ENCODE measurements around the gene TMPRSS3. TPM values are rescaled to one million over a fixed set of nuclear protein-coding genes. Genes with fewer than 3 reads are reported as not detected.

The TMPRSS3 gene
- polyA plus RNA-seq, 1 of the 3 experiments (the other 2 are of a cell fraction), result not detected

DNA sequence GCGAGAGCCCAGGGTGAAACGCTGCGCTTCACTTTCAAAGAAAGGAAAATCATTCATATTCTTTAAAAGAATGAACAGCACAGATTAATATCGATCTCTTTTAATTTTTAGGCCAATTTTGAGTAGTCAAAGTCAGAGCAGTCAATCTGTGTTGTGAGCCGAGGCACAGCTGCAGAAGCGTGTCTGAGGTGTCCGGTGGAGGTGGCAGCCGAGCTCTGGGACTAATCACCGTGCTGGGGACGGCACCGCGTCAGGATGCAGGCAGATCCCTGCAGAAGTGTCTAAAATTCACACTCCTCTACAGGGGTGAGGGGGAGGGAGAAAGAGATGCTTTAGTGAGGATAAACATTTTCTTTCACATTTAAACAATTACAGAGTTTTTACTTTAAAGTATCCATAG, 33.7 kb downstream of the TMPRSS3 start:
- H3F3A ChIP-seq (replicated peaks; ENCODE audit: insufficient read depth), result no peaks in the 10 kb centered on the region
- H3K9ac ChIP-seq, result no peak overlapping the region
- H3K9me2 ChIP-seq, result no peaks in the 10 kb centered on the region
- H4K20me1 ChIP-seq (ENCODE audit: insufficient read depth), result no peaks in the 10 kb centered on the region
- H3K36me3 ChIP-seq (replicated peaks in 1 of 2; ENCODE audit: control insufficient read depth in 1 of 2, insufficient read depth in 2 of 2, low read length in 1 of 2), result no peaks in the 10 kb centered on the region
- TF ChIP-seq, protein P1, sequence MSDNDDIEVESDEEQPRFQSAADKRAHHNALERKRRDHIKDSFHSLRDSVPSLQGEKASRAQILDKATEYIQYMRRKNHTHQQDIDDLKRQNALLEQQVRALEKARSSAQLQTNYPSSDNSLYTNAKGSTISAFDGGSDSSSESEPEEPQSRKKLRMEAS (IDR thresholded peaks at IDR 0.05; ENCODE audit: low read depth), result no peak
- TF ChIP-seq, protein P2, sequence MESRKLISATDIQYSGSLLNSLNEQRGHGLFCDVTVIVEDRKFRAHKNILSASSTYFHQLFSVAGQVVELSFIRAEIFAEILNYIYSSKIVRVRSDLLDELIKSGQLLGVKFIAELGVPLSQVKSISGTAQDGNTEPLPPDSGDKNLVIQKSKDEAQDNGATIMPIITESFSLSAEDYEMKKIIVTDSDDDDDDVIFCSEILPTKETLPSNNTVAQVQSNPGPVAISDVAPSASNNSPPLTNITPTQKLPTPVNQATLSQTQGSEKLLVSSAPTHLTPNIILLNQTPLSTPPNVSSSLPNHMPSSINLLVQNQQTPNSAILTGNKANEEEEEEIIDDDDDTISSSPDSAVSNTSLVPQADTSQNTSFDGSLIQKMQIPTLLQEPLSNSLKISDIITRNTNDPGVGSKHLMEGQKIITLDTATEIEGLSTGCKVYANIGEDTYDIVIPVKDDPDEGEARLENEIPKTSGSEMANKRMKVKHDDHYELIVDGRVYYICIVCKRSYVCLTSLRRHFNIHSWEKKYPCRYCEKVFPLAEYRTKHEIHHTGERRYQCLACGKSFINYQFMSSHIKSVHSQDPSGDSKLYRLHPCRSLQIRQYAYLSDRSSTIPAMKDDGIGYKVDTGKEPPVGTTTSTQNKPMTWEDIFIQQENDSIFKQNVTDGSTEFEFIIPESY (IDR thresholded peaks at IDR 0.05; ENCODE audit: borderline replicate concordance, low read depth), result no peak
- TF ChIP-seq, protein P3, sequence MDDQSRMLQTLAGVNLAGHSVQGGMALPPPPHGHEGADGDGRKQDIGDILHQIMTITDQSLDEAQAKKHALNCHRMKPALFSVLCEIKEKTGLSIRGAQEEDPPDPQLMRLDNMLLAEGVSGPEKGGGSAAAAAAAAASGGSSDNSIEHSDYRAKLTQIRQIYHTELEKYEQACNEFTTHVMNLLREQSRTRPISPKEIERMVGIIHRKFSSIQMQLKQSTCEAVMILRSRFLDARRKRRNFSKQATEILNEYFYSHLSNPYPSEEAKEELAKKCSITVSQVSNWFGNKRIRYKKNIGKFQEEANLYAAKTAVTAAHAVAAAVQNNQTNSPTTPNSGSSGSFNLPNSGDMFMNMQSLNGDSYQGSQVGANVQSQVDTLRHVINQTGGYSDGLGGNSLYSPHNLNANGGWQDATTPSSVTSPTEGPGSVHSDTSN (IDR thresholded peaks at IDR 0.05), result no peak
- no peak for TF ChIP-seq FOSL2 (IDR thresholded peaks at IDR 0.05; ENCODE audit: borderline replicate concordance, low read depth)
- TF ChIP-seq, protein P4, sequence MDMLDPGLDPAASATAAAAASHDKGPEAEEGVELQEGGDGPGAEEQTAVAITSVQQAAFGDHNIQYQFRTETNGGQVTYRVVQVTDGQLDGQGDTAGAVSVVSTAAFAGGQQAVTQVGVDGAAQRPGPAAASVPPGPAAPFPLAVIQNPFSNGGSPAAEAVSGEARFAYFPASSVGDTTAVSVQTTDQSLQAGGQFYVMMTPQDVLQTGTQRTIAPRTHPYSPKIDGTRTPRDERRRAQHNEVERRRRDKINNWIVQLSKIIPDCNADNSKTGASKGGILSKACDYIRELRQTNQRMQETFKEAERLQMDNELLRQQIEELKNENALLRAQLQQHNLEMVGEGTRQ (IDR thresholded peaks at IDR 0.05; ENCODE audit: borderline replicate concordance, low read depth, low read length), result no peak
- no peaks in the 10 kb centered on the region for H3K79me2 ChIP-seq (ENCODE audit: insufficient read depth)
- CTCF ChIA-PET, result interaction anchor here (2.2 kb wide), 1 partner anchor 52 kb away, joined by 6 read pairs; no protein-coding TSS in a partner anchor
- POLR2A ChIA-PET, result no interaction called here
- DNase-seq, result no peak
- no peaks in the 10 kb centered on the region for H3K27me3 ChIP-seq (ENCODE audit: insufficient read depth)
- H3K4me2 ChIP-seq, result no peak overlapping the region
- H3K4me1 ChIP-seq (ENCODE audit: control insufficient read depth in 1 of 2, insufficient read depth in 2 of 2, low read depth in 1 of 2, low read length in 1 of 2), result no peaks in the 10 kb centered on the region
- no peak overlapping the region for H3K4me3 ChIP-seq (ENCODE audit: low read depth in 2 of 2, low read length in 1 of 2)
- H2AFZ ChIP-seq (ENCODE audit: low read depth), result no peak overlapping the region
- WGBS (ENCODE audit: low lambda C conversion rate), result 15% methylated on average over 12 of the region's 12 CpGs
- no peak overlapping the region for H3K27ac ChIP-seq (ENCODE audit: low read depth in 2 of 2, low read length in 1 of 2)
- H3K9me3 ChIP-seq, result no peaks in the 10 kb centered on the region

DNA sequence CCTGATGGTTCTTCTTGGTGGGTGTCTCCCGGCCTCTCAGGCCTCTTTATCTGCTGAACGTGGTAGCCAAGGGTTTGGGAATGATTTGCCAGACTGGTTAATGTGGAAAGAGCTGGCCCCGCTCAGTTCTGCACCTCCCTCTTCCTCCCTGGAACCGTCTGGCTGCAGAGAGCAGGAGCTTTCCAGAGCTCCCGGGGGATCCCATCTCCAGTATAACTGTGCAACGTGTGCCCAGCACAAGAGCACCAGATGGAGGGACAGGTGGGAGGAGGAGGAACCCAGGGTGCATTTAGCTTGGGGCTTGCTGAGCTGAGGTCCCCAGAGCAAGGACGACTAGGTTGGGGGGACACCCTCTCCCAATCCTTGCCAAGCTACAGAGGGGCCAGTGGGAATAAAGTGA, 34.6 kb downstream of the TMPRSS3 start:
- Histone ChIP-seq H3F3A (replicated peaks; ENCODE audit: insufficient read depth) (no peaks in the 10 kb centered on the region), H3K79me2 (ENCODE audit: insufficient read depth) (no peaks in the 10 kb centered on the region), H3K27me3 (ENCODE audit: insufficient read depth) (no peaks in the 10 kb centered on the region), H3K9me3 (no peaks in the 10 kb centered on the region), H3K27ac (ENCODE audit: low read depth in 2 of 2, low read length in 1 of 2) (no peak overlapping the region), H3K4me1 (ENCODE audit: control insufficient read depth in 1 of 2, insufficient read depth in 2 of 2, low read depth in 1 of 2, low read length in 1 of 2) (no peaks in the 10 kb centered on the region), H3K4me3 (ENCODE audit: low read depth in 2 of 2, low read length in 1 of 2) (no peak overlapping the region), H2AFZ (ENCODE audit: low read depth) (no peak overlapping the region), H3K9ac (no peak overlapping the region), H3K36me3 (replicated peaks in 1 of 2; ENCODE audit: control insufficient read depth in 1 of 2, insufficient read depth in 2 of 2, low read length in 1 of 2) (no peaks in the 10 kb centered on the region), H3K4me2 (no peak overlapping the region), H3K9me2 (no peaks in the 10 kb centered on the region), H4K20me1 (ENCODE audit: insufficient read depth) (no peaks in the 10 kb centered on the region)
- 0% methylated on average over 3 of the region's 7 CpGs for whole genome bisulfite sequencing (ENCODE audit: low lambda C conversion rate)
- no peak for DNase-seq
- ChIA-PET POLR2A (no interaction called here), CTCF (interaction anchor here (2.2 kb wide), 1 partner anchor 51 kb away, joined by 6 read pairs; no protein-coding TSS in a partner anchor)
- TF ChIP-seq RAD21 (IDR thresholded peaks at IDR 0.05; ENCODE audit: low read length) (no peak), FOXJ3 (CRISPR knock-in tag; IDR thresholded peaks at IDR 0.05) (no peak), TEAD4 (IDR thresholded peaks at IDR 0.05; ENCODE audit: borderline replicate concordance, insufficient read depth) (no peak), RXRA (IDR thresholded peaks at IDR 0.05; ENCODE audit: borderline replicate concordance, low read depth) (no peak), MXI1 (IDR thresholded peaks at IDR 0.05; ENCODE audit: low read depth, low read length) (no peak), GABPA (IDR thresholded peaks at IDR 0.05; ENCODE audit: low read depth) (no peak)
- TF ChIP-seq, protein P3 (IDR thresholded peaks at IDR 0.05), result no peak
